GM12874 (cell line): ENCODE results near the gene FAF2.

Source experiments
- TF ChIP-seq, protein P1 (sequence below): IDR thresholded peaks from 2 replicates; pipeline ENCODE4 v1.5.1; 2011; ENCODE audit warnings: low read depth, mild to moderate bottlenecking, control low read depth, low read length, moderate library complexity; ENCODE audit not compliant: insufficient read depth

Gene FAF2, protein sequence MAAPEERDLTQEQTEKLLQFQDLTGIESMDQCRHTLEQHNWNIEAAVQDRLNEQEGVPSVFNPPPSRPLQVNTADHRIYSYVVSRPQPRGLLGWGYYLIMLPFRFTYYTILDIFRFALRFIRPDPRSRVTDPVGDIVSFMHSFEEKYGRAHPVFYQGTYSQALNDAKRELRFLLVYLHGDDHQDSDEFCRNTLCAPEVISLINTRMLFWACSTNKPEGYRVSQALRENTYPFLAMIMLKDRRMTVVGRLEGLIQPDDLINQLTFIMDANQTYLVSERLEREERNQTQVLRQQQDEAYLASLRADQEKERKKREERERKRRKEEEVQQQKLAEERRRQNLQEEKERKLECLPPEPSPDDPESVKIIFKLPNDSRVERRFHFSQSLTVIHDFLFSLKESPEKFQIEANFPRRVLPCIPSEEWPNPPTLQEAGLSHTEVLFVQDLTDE

DNA sequence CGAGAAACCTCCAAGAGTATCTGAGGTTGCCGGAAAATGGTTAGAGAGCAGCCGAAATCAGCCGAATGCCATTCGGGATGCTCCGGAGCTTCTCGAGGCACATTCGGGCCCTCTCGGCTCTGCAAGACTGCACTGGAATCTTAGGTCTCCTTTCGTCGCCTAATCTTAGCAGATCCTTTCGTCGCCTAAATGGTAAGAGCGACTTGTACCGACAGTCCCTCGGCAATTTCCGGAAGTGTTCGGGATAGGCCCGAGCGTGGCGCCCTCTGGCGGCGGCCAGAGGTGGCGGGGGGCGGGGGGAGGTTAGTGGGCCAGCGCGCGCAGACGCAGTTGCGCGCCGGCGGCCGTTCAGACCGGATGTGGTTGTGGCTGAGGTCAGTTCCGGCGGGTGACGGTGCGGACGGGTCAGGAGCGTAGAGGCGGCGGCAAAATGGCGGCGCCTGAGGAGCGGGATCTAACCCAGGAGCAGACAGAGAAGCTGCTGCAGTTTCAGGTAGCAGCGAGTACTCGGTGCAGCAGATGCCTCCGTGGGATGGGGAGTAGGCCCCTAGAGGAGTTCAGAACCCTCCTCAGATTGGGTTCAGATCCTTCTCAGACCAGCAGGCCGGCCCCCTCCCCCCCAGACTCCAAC, at the start of gene FAF2:
TSS of gene FAF2 (plus strand) at position 408 of the 631 bp plus-strand sequence. CDS start at position 431, 23 bp downstream.
- TF ChIP-seq, protein P1, sequence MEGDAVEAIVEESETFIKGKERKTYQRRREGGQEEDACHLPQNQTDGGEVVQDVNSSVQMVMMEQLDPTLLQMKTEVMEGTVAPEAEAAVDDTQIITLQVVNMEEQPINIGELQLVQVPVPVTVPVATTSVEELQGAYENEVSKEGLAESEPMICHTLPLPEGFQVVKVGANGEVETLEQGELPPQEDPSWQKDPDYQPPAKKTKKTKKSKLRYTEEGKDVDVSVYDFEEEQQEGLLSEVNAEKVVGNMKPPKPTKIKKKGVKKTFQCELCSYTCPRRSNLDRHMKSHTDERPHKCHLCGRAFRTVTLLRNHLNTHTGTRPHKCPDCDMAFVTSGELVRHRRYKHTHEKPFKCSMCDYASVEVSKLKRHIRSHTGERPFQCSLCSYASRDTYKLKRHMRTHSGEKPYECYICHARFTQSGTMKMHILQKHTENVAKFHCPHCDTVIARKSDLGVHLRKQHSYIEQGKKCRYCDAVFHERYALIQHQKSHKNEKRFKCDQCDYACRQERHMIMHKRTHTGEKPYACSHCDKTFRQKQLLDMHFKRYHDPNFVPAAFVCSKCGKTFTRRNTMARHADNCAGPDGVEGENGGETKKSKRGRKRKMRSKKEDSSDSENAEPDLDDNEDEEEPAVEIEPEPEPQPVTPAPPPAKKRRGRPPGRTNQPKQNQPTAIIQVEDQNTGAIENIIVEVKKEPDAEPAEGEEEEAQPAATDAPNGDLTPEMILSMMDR = peak; percentile 98

DNA sequence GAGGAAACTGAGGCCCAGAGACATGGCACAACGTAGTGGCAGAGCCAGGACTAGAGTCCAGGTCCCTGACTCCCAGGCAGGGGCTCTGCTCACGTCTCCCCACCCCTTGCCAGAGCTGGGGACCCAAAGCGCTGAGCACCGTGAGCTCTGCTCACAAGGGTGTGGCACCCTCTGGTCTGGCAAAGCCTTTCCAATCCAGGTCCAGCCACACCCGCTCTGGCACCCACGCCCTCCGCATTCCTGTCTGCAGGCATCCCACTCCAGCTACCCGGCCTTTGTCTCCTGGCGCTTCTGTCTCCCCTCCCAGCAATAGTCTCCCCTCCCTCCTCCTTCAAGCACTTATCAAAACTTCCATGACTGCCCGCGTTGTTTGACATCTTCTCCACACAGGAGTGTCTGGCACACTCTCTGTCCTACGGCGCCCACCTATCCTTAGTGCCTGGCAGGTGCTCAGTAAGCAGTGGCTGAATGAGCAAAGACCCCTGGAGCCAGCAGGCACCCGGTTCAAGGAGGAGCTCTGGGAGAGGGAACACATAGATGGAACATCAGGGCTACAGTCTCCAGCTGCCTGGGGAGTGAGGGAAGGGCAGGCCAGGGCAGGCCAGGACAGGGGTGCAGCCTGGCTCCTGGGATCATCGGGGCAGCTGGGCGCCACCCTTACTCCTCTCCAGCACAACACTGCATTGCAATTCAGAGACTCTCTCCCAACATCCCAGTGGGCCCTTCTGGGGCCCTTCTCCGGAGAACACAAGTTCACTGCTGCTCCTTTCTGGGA, 47.6 kb upstream of the FAF2 start:
- TF ChIP-seq, protein P1 = no peak

DNA sequence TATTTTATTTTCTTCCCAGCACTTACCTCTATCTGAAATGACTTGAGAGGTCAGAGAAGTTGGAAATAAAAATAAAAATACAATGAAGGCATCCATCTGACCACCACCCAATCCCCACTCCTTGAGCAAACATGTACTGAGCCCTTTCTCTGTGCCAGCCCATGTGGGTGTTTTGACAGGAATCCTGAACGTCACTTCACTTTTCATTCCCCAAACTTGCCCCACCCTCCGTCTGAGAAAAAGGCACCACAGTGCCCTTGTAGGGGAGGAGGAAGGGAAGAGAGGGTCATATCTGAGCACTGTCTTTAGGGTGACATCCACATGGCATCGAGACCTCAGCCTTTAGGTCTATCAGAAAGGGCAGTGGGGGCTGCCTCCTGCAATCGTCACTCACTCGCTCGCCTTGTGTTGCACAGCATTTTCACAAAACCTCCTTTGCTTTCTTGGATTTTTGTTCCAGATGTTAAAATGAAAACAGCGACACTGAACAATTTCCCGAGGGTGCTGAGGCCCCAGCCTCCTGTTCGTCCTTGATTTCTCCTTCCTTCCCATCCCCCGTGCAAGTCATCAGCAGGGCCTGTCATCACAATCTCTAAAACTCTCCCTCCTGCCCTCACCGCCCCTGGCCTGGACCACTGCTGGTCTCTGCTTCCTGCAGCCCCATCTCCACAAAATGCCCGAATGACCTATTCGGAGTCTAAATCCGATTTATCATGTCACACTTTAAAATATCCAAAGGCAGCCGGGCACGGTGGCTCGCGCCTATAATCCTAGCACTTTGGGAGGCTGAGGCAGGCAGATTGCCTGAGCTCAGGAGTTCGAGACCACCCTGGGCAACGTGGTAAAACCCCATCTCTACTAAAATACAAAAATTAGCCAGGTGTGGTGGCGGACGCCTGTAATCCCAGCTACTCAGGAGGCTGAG, 46.6 kb upstream of the FAF2 start:
- TF ChIP-seq, protein P1 = no peak

DNA sequence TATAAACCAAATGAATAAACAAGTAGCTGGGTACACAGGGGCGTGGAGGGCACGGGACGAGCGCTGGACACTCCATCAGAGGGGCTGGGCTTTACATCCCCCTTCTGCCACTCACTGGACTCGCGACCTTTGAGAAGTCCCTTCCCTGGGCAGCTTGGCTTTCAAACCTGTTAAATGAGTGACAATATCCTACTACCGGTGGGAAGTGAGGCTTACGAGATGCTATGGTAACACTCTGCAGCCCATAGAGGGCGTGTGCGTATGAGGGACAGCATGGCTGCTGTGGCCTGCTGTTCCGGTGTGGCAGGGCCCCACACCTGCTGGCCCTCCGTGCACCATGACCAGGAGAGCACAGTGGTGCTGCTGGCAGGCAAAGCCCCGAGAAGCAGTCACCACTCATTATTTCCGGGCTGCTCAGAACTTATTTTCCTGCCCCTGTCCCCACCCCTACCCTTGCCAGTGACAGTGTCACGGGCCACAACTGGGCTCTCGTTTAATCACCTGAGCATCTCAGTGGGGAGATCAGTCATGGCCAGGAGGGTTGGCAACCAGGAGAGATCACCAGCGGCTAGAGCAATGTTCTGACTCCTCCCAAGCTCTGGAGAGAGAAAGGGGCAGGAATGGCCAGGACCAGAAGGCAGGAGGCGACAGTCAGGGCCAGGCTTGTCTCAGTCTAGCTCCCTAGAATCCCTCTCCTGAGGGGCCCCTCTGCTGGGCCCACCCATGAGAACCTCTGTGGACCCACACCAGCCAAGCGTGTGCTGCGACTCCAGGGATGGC, 42.3 kb upstream of the FAF2 start:
- TF ChIP-seq, protein P1 = peak; percentile 5; the same call in 1 of the 2 replicates

DNA sequence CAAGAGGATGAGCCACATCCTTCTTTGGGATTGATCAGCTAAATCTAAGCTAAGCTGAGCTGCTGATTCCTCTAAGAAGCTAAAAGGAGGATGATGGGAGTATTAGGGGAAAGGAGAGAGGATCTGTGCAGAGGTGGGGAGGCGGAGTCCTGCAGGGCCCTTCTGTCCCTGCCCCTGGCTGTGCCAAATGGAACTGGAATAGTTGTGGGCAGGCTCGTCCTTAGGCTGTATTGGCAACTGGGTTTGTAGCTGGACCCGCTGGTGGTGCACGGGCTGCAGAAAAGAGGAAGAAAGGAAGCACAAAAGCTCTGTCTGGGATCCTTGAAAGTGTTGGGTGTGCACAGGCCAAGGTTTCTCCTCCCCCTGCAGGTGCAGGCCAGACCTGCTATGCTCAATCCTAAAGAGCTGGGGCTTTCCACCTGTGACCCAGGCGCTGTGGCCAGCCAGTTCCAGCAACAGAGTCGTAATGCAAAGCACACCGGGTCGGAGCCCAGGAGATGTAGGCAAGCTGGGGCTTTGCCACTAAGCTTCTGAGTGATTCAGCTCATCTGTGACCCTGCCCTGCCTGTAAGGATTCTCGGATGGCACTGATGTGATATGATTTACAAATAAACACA, 41.6 kb upstream of the FAF2 start:
- TF ChIP-seq, protein P1 = no peak
